Rectal smooth muscle tissue (tissue), 1 donor: ENCODE measurements around the gene ERO1B.
"Not testable (repeated sequence)": the region's sequence is repeated elsewhere in the genome, so short reads cannot be mapped to it uniquely, and the experiment has no call there.

Experiments used
- H3K27ac ChIP-seq: one replicate; pipeline ENCODE4 v1.7.0; 2013; ENCODE audit warnings: low read depth, low read length, inconsistent platforms
- H3K27me3 ChIP-seq: one replicate; pipeline ENCODE4 v1.7.0; 2013; ENCODE audit warnings: low read length; ENCODE audit not compliant: control insufficient read depth, insufficient read depth
- H3K36me3 ChIP-seq: one replicate; pipeline ENCODE4 v1.7.0; 2013; ENCODE audit warnings: low read length; ENCODE audit not compliant: control insufficient read depth, insufficient read depth
- H3K4me1 ChIP-seq: one replicate; pipeline ENCODE4 v1.7.0; 2013; ENCODE audit warnings: low read length; ENCODE audit not compliant: control insufficient read depth, insufficient read depth
- H3K4me3 ChIP-seq: one replicate; pipeline ENCODE4 v1.7.0; 2013; ENCODE audit warnings: low read length
- H3K9ac ChIP-seq: one replicate; pipeline ENCODE4 v1.7.0; 2013; ENCODE audit warnings: low read length

The ERO1B gene

DNA sequence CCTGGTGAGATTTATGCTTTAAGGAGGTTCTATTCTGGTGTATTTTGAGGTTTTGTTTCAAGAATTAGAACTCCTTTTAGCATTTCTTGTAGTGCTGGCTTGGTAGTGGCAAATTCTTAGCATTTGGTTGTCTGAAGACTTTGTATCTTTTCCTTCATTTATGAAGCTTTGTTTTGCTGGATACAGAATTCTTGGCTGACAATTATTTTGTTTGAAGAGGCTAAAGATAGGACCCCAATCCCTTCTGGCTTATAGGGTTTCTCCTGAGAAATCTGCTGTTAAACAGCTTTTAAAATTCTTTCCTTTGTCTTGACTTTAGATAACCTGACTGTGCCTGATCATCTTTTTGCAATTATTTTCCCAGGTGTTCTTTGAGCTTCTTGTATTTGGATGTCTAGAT is 80.8 kb downstream of the ERO1B start:
- Histone ChIP-seq H3K27me3 (no peaks in the 10 kb centered on the region), H3K27ac (no peak overlapping the region), H3K9ac (no peak overlapping the region), H3K4me3 (no peak overlapping the region), H3K36me3 (no peaks in the 10 kb centered on the region), H3K4me1 (no peaks in the 10 kb centered on the region)

DNA sequence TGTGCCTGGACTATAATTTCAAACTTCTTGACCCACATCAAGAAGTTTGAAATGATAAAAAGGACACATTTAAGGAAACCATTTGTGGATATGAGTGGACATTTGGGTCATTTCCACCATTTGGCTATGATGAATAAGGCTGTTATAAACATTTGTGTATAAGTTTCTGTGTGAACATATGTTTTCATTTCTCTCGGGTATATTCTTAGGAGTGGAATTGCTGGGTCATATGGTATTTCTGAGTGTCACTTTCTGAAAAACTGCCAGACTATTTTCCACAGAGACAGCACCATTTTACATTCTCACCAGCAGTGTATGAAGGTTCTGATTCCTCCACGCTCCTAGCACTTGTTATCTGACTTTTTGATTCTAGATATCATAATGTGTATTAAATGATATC is 88.6 kb downstream of the ERO1B start:
- no peaks in the 10 kb centered on the region for H3K36me3 ChIP-seq
- H3K27me3 ChIP-seq = no peaks in the 10 kb centered on the region
- H3K9ac ChIP-seq = no peak overlapping the region
- no peak overlapping the region for H3K27ac ChIP-seq
- no peak overlapping the region for H3K4me3 ChIP-seq
- H3K4me1 ChIP-seq = no peaks in the 10 kb centered on the region

DNA sequence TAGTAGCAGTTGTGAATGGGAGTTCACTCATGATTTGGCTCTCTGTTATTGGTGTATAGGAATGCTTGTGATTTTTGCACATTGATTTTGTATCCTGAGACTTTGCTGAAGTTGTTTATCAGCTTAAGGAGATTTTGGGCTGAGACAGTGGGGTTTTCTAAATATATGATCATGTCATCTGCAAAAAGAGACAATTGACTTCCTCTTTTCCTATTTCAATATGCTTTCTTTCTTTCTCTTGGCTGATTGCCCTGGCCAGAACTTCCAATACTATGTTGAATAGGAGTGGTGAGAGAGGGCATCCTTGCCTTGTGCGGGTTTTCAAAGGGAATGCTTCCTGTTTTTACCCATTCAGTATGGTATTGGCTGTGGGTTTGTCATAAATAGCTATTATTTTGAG is 93.7 kb downstream of the ERO1B start:
- H3K4me3 ChIP-seq, H3K36me3 ChIP-seq, H3K27me3 ChIP-seq: not testable (repeated sequence)

DNA sequence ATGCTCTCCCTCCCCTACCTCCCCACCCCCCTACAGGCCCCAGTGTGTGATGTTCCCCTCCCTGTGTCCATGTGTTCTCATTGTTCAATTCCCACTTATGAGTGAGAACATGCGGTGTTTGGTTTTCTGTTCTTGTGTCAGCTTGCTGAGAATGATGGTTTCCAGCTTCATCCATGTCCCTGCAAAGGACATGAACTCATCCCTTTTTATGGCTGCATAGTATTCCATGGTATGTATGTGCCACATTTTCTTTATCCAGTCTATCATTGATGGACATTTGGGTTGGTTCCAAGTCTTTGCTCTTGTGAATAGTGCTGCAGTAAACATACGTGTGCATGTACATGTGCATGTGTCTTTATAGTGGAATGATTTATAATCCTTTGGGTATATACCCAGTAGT is 95.3 kb downstream of the ERO1B start:
- H3K27me3 ChIP-seq, H3K4me1 ChIP-seq, H3K36me3 ChIP-seq, H3K4me3 ChIP-seq, H3K27ac ChIP-seq, H3K9ac ChIP-seq: not testable (repeated sequence)

More for the DNA sequence above, 93.7 kb downstream of the ERO1B start:
- H3K27ac ChIP-seq, H3K9ac ChIP-seq, H3K4me1 ChIP-seq: not testable (repeated sequence)

DNA sequence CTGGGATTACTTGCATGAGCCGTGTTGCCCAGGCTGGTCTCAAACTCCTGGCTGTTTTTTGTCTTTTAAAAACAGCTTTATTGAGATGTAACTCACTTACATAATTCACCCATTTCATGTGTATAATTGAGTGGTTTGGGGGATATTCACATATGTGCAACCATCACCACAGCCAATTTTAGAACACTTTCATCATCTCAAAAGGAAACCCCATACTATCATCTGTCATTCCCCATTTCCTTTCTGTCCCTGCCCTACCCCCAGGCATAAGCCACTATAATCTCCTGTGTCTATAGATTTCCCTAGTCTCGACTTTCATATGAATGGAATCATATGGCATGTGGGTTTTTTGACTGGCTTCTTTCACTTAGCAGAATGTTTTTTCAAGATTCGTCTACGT is 96.1 kb downstream of the ERO1B start:
- H3K4me1 ChIP-seq = no peaks in the 10 kb centered on the region
- no peaks in the 10 kb centered on the region for H3K27me3 ChIP-seq
- H3K27ac ChIP-seq = no peak overlapping the region
- H3K9ac ChIP-seq = no peak overlapping the region
- peaks cover 2% of the 10 kb centered on the region for H3K36me3 ChIP-seq
- no peak overlapping the region for H3K4me3 ChIP-seq

DNA sequence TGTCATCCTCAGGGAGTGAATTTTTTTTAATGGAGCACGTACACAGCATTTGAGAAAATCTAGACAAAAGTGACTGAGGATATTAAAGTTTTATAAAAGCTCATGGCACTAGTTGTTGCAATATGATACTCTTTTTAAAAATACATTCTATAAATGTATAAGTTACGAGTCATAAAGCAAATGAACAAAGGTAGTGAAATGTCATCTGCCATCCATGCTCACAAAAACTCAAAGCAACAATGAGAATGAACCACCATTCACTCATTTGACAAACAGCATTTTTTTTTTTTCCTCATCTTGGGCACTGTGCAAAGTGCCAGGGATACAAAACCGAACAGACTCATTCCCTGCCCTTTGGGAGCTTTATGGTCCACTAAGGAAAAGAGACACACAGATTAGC is 100.7 kb downstream of the ERO1B start:
- Histone ChIP-seq H3K27ac (no peak overlapping the region), H3K4me1 (no peaks in the 10 kb centered on the region), H3K9ac (no peak overlapping the region), H3K4me3 (no peak overlapping the region), H3K36me3 (peaks cover 2% of the 10 kb centered on the region), H3K27me3 (no peaks in the 10 kb centered on the region)

DNA sequence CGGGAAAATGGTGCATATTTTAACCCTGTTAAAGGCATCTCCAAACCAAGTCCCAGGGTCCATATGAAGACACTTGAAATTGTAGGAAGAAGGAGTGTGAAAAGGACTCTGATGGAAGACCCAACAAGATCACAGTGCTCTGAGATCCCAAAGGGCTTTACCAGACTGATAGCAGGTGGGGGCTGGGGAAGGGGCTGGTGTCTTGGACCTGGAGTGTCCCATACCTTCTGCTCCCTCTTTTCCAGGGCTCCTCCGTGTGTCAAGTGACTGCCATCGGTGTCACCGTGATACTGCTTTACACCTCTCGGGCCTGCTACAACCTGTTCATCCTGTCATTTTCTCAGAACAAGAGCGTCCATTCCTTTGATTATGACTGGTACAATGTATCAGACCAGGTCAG is 102.1 kb downstream of the ERO1B start:
- Histone ChIP-seq H3K4me3 (no peak overlapping the region), H3K9ac (no peak overlapping the region), H3K27ac (no peak overlapping the region), H3K4me1 (no peaks in the 10 kb centered on the region), H3K27me3 (no peaks in the 10 kb centered on the region), H3K36me3 (no peaks in the 10 kb centered on the region)

DNA sequence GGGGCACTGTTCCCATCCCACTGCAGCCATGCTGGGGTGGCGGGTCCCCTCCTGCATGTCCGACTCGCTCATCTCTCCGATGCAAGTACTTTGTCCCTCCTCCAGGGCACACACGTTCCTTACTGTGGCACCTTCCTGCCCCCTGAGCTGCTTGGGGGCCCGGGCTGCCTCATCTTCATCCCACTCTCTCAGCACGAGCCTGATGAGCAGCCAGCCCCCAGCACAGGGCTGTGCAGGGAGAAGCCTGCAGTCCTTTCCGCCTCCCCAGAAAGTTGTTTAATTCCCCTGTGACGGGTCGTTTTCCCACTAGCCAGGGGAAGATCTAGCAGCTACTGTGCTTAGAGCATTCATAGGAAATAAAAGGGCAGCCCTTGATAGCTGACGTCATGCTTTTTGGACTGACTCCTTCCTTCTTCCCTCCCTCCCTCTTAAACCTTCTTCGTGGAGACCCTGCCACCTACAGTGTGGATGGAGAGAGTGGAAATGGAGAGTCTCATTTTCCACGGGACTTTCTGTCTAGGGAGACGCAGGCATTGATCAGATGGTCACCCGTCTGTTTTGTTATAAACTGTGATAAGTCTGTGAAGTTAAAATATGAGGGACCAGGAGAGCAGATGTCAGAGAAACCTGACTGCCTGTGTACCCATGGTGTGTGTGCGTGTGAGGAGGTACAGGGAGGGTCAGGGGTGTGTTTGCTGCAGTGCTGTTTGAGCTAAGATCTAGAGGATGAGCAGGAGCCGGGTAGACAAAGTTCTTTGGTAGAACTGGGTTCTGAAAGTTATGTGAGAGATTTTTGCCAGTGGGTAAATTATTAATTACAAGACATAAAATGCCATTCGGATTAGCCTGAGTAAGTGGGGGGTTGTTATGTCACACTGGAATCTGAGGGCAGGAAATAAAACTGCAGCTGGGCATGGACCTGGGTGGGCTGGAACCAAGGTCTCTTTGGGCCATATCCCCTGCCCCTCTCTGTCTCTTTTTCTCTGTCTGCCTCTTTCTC is 105.1 kb downstream of the ERO1B start:
- Histone ChIP-seq H3K4me3 (no peak overlapping the region), H3K27me3 (no peaks in the 10 kb centered on the region), H3K4me1 (no peaks in the 10 kb centered on the region), H3K9ac (no peak overlapping the region), H3K36me3 (no peaks in the 10 kb centered on the region), H3K27ac (no peak overlapping the region)

DNA sequence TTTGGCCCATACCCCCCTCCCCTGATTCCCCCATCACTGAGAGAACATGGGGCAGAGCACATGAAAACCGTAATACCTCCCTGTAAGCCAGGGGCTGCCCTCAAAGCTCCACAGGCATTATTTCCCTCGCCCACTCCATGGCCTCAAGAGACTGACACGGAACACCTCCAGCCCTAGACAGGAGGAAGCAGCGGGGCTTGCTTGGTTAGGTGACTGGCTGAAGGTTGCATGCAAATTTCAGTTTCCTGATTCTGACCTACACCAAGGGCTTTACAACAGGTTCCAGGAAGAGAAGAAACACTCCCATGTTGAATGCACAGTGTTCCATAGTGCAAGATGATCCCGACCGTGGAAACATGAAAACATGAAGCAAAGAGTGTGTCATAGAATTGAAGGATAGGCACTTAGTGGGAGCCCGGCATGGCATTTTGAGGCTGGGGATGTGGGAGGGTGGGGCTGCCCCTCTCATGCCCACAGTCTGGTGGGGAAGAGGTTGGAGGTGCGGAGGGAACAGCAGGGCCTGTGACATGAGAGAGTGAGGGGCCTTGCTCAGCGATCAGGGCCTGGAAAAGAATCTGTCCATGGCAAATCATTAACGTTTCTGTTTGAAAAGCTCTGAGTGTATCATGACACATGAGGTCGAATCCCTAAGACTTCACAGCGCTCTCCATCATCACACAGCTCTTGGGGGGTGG is 106.0 kb downstream of the ERO1B start:
- no peak overlapping the region for H3K9ac ChIP-seq
- H3K4me1 ChIP-seq = no peaks in the 10 kb centered on the region
- no peak overlapping the region for H3K4me3 ChIP-seq
- no peaks in the 10 kb centered on the region for H3K27me3 ChIP-seq
- H3K27ac ChIP-seq = no peak overlapping the region
- H3K36me3 ChIP-seq = no peaks in the 10 kb centered on the region

DNA sequence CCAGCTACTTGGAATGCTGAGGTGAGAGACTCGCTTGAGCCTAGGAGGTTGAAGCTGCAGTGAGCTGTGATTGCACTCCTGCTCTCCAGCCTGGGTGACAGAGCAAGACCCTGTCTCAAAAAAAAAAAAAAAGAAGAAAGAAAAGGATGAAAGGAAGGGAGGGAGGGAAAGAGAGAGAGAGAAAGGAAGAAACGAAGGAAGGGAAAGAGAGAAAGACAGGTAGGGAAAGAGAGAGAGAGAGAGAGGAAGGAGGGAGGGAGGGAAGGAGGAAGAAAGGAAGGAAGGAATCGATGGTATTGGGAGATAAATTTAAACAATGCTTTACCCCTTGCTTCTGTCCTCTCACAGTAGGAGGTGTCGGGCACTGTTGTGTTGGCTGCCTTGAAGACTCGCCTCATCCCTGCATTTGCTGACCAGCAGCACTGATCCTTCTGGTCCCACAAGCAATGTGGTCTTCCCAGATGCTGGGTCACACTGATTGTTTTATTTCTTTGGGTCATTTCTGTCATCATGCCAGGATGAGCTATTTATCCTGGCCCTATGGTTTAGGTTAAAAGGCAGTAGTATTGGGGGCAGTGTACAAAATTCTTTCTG is 108.5 kb downstream of the ERO1B start:
- no peak overlapping the region for H3K9ac ChIP-seq
- H3K27ac ChIP-seq = no peak overlapping the region
- H3K36me3 ChIP-seq = no peaks in the 10 kb centered on the region
- H3K27me3 ChIP-seq = no peaks in the 10 kb centered on the region
- no peaks in the 10 kb centered on the region for H3K4me1 ChIP-seq
- H3K4me3 ChIP-seq = no peak overlapping the region

DNA sequence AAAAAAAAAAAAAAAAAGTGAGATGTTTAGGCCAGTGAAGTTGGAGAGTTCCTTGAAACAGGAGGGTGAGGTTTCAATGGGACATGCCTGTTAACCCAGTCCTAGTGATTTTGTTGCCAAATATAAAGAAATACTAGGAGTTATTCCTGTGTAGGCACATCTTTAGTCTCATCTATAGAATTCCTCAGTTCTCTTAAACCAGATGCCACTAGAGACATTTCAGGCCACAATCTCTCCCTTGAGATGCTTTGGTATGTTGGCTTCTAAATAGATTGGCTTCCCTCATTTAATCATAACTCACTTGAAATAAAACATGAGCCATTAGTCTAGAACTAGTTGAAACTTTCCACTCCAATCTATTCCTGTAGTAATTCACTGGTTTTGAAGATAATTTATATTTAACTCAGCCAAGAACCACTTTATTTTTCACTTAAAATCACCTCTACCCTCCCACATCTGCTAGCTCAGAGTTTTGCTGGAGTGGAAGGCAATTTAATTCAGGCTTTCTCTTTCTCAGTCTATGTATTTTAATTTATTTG is 109.6 kb downstream of the ERO1B start:
- Histone ChIP-seq H3K36me3 (no peaks in the 10 kb centered on the region), H3K4me3 (no peak overlapping the region), H3K27me3 (no peaks in the 10 kb centered on the region), H3K9ac (no peak overlapping the region), H3K4me1 (no peaks in the 10 kb centered on the region), H3K27ac (no peak overlapping the region)

DNA sequence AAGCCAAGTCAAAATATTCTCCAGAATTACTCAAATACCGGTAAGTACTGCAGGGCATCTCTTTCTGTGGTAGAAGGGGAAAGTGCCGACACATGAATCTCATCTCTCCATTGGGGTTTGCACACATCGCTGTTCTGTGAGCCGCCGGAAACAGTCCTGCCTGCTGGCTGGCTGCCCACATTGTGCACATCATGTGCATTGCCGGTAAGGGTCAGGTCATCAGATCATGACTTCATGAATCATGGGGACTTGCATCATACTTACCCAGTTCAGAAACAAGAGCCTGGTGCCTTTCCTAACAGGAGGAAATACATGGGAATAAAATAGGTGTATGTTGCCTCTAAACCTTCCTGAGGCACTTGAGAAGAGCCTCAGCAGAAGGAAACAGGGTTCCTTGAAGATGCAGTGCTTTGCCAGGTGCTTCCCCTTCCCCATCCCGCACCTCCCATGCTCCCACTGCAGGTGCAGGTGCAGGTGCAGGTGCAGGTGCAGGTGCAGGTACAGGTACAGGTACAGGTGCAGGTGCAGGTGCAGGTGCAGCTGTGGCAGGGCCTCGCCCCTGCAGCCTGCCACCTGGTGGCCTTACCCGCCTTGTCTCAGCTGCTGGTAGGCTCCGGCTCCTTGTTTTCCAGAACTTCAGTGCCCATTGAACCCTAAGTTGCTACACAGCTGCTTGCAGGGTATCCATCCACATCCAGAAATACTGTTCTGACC is 112.9 kb downstream of the ERO1B start:
- no peaks in the 10 kb centered on the region for H3K4me1 ChIP-seq
- H3K4me3 ChIP-seq = no peak overlapping the region
- H3K27ac ChIP-seq = no peak overlapping the region
- H3K36me3 ChIP-seq = no peaks in the 10 kb centered on the region
- H3K9ac ChIP-seq = no peak overlapping the region
- no peaks in the 10 kb centered on the region for H3K27me3 ChIP-seq
